ENCODE measurements around the gene NT5DC1.

GRCh38 chr6:116158641-116159040, 58.0 kb downstream of the NT5DC1 start:
- no peak for TF ChIP-seq POLR2A (IDR thresholded peaks at IDR 0.05)
- TF ChIP-seq, protein P1, sequence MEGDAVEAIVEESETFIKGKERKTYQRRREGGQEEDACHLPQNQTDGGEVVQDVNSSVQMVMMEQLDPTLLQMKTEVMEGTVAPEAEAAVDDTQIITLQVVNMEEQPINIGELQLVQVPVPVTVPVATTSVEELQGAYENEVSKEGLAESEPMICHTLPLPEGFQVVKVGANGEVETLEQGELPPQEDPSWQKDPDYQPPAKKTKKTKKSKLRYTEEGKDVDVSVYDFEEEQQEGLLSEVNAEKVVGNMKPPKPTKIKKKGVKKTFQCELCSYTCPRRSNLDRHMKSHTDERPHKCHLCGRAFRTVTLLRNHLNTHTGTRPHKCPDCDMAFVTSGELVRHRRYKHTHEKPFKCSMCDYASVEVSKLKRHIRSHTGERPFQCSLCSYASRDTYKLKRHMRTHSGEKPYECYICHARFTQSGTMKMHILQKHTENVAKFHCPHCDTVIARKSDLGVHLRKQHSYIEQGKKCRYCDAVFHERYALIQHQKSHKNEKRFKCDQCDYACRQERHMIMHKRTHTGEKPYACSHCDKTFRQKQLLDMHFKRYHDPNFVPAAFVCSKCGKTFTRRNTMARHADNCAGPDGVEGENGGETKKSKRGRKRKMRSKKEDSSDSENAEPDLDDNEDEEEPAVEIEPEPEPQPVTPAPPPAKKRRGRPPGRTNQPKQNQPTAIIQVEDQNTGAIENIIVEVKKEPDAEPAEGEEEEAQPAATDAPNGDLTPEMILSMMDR (IDR thresholded peaks at IDR 0.05 in 4 of 5, conservative IDR thresholded peaks at IDR 0.05 in 1 of 5) = no peak
